GM12892 (cell line): Measurements from ENCODE around the gene LRRC39.

Experiments used
- POLR2A ChIP-seq: IDR thresholded peaks from 2 replicates; pipeline ENCODE4 v1.6.1; 2011; ENCODE audit warnings: low read depth, low read length, control low read depth
- POLR2AphosphoS5 ChIP-seq: IDR thresholded peaks from 2 replicates; pipeline ENCODE4 v1.6.1; 2011; ENCODE audit warnings: low read depth, low read length, control low read depth

- no peak for TF ChIP-seq POLR2A
- no peak for TF ChIP-seq POLR2AphosphoS5
Measured at GRCh38 chr1:100147875-100148274, 30.2 kb downstream of the LRRC39 start.
